Naive B cell (primary cell): ENCODE results near the gene ZNF467. TPM values are rescaled to one million over a fixed set of nuclear protein-coding genes. Genes with fewer than 3 reads are reported as not detected.
A peak's percentile ranks its signal among the peaks of the same experiment; 100 is the strongest.

Experiments
- ATAC-seq, 2 donors: fragments of 150-1000 bp; cut with Tn5 transposase; 2 replicates each; pipeline ENCODE4 v1.10.0; 2021; ENCODE audit warnings: low read depth in 2 of 2, mild to moderate bottlenecking in 2 of 2, moderate library complexity in 2 of 2
- DNase-seq: peaks from one replicate; pipeline ENCODE4 v3.0.0; 2022
- H3K27ac Mint-ChIP-seq, 6 donors: one replicate each; pipeline ENCODE4 v1.8.0; 2020 to 2022; ENCODE audit warnings: mild to moderate bottlenecking in 6 of 6, mixed read lengths in 6 of 6, moderate library complexity in 5 of 6, inconsistent platforms in 2 of 6
- H3K27me3 Mint-ChIP-seq, 3 donors: one replicate each; pipeline ENCODE4 v1.8.0; 2021 to 2022; ENCODE audit warnings: mixed read lengths in 3 of 3, mild to moderate bottlenecking in 1 of 3
- H3K36me3 Mint-ChIP-seq, 2 donors: one replicate each; pipeline ENCODE4 v1.8.0; 2020 to 2022; ENCODE audit warnings: mixed read lengths in 2 of 2, inconsistent platforms in 1 of 2, mild to moderate bottlenecking in 1 of 2
- H3K4me1 Mint-ChIP-seq, 3 donors: one replicate each; pipeline ENCODE4 v1.8.0; 2020 to 2022; ENCODE audit warnings: mixed read lengths in 3 of 3, inconsistent platforms in 1 of 3, mild to moderate bottlenecking in 1 of 3, moderate library complexity in 1 of 3
- H3K4me3 Mint-ChIP-seq, 8 donors: one replicate each; pipeline ENCODE4 v1.8.0; 2020 to 2022; ENCODE audit warnings: mild to moderate bottlenecking in 8 of 8, mixed read lengths in 8 of 8, moderate library complexity in 8 of 8, inconsistent platforms in 2 of 8
- H3K9me3 Mint-ChIP-seq, 7 donors: one replicate each; pipeline ENCODE4 v1.8.0; 2020 to 2022; ENCODE audit warnings: mixed read lengths in 7 of 7, mild to moderate bottlenecking in 5 of 7, inconsistent platforms in 2 of 7, moderate library complexity in 1 of 7
- polyA plus RNA-seq, 6 donors: library from polyadenylated mRNA; unstranded; fragments of 300-500 nt; fragmentation: Illumina TruSeq; gene quantifications; one replicate each; pipeline ENCODE4 v1.2.3, GENCODE V29; 2021; ENCODE audit warnings: low read depth in 6 of 6

The ZNF467 gene
- polyA plus RNA-seq, 6 donors from 2014 or later, result 0.15 to 1.2 (median 0.46) TPM; not detected in 2

DNA sequence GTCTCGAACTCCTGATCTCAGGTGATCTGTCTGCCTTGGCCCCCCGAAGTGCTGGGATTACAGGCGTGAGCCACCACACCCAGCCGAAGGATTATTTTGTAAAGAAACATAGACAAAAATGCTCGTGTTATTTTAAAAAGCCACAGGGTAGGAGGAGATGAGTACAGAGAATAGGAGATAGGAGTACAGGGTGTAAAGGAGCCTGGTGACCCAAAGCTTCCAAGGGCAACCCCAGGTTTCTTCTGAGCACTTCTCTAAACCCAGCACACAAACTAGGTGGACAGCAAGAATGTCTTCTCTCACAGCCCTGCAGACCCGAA is 54.7 kb downstream of the ZNF467 start:
- peaks cover 16 to 26% (median 23%) of the 10 kb centered on the region in 3 donors for H3K4me1 Mint-ChIP-seq
- H3K27me3 Mint-ChIP-seq, result no peaks in the 10 kb centered on the region
- DNase-seq (no peak), ATAC-seq (no peak)
- H3K9me3 Mint-ChIP-seq, result no peaks in the 10 kb centered on the region
- peak overlapping the region in 2 of 8 donors; percentile 30 to 71 for H3K4me3 Mint-ChIP-seq
- H3K27ac Mint-ChIP-seq, result peak overlapping the region in 1 of 6 donors; percentile 33
- peaks cover 0 to 9% of the 10 kb centered on the region in 2 donors for H3K36me3 Mint-ChIP-seq

GRCh38 chr7:149717481-149717880 is 55.9 kb downstream of the ZNF467 start:
- no peak for ATAC-seq
- H3K4me1 Mint-ChIP-seq, result peaks cover 16 to 26% (median 23%) of the 10 kb centered on the region in 3 donors

DNA sequence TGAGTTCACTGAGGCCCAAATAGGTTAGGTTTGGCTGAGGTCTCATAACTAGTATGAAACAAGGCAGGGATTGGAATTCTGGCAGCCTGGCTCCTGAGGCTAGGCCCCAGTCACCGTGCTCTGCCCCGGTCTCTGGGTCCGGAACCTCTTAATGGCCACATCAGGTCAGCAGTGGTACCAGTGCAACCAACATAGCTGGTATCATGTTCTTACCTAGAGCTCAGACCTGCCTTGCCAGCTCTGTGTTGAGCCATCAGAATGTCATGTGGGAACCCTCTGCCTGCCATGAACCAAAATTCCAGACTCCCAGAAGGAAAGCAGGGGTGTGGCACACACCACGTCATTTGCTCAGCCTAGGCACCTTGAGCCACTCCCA is 56.5 kb downstream of the ZNF467 start:
- Mint-ChIP-seq H3K27me3 (no peaks in the 10 kb centered on the region), H3K36me3 (peaks cover 0 to 9% of the 10 kb centered on the region in 2 donors), H3K9me3 (peaks cover 0 to 2% (median under 1%) of the 10 kb centered on the region in 7 donors), H3K4me1 (peaks cover 16 to 26% (median 23%) of the 10 kb centered on the region in 3 donors), H3K27ac (peak overlapping the region in 1 of 6 donors; percentile 83), H3K4me3 (peak overlapping the region in 4 of 8 donors; percentile 36 to 93 (median 70))
- ATAC-seq (no peak), DNase-seq (no peak)

More at GRCh38 chr7:149717481-149717880, 55.9 kb downstream of the ZNF467 start:
- no peaks in the 10 kb centered on the region for H3K9me3 Mint-ChIP-seq
- no peaks in the 10 kb centered on the region for H3K27me3 Mint-ChIP-seq
- H3K27ac Mint-ChIP-seq, result no peak overlapping the region
- H3K36me3 Mint-ChIP-seq, result peaks cover 0 to 9% of the 10 kb centered on the region in 2 donors
- H3K4me3 Mint-ChIP-seq, result peak overlapping the region in 1 of 8 donors; percentile 62
- DNase-seq, result no peak

DNA sequence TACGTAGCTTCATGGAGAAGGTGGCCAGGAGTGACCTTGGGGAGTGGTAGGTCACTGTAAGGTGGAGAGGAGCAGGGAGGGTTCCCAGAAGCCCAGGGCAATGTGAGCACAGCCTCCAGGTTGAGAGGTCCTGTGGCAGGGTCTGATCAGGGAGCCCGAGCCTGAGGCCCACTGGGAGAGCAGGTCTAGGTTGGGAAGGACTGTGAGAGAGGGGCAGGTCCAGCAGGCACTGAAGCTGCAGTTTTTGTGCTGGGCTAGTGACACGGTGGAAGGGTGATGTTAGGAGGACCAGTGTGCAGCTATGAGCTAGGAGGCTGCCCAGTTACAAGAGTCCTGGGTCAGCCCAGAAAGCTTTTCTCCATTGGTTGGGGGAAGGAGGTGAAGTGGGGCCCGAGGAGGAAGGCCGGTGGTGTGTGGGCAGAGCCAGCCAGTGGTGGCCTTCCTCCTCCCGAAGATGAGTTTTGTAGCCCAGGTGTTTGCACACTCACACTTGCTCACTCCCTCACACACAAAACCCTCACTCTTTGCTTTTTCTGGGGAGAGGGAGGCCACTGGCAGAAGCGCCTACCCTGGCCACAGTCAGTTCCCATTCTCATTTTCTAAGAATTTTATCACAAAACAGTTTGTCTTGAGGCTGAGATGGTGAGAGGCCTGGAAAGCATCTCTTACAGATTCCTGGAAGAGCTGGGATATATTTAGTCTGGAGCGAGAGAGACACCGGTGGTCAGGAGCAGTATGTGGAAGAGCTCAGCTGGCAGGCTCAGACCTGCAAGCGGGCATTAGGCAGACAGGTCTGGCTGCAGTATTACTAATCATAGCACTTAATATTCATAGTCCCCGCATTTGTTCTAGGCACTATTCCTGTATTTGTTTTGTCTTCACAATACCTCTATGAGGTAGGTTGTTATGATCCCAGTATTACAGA is 57.1 kb downstream of the ZNF467 start:
- no peak for DNase-seq

GRCh38 chr7:149715476-149715875 is 57.9 kb downstream of the ZNF467 start:
- no peak for DNase-seq
- H3K27ac Mint-ChIP-seq, result peak overlapping the region; percentile 28 to 95 (median 88)
- no peak for ATAC-seq
- peak overlapping the region; percentile 73 to 96 (median 88) for H3K4me3 Mint-ChIP-seq
- H3K36me3 Mint-ChIP-seq, result peaks cover 0 to 14% of the 10 kb centered on the region in 2 donors
- H3K4me1 Mint-ChIP-seq, result peaks cover 16 to 26% (median 20%) of the 10 kb centered on the region in 3 donors
- peaks cover 7 to 17% (median 15%) of the 10 kb centered on the region in 7 donors for H3K9me3 Mint-ChIP-seq
- no peaks in the 10 kb centered on the region for H3K27me3 Mint-ChIP-seq

More for the DNA sequence above, 57.1 kb downstream of the ZNF467 start:
- Mint-ChIP-seq H3K4me3 (peak overlapping the region in 7 of 8 donors; percentile 11 to 96 (median 85)), H3K27ac (peak overlapping the region; percentile 26 to 92 (median 84)), H3K9me3 (peaks cover 2 to 9% (median 7%) of the 10 kb centered on the region in 7 donors), H3K27me3 (no peaks in the 10 kb centered on the region), H3K36me3 (peaks cover 0 to 11% of the 10 kb centered on the region in 2 donors), H3K4me1 (peaks cover 16 to 26% (median 23%) of the 10 kb centered on the region in 3 donors)
- no peak for ATAC-seq

- Mint-ChIP-seq H3K4me3 (peak overlapping the region; percentile 73 to 96 (median 88)), H3K27ac (peak overlapping the region; percentile 28 to 95 (median 88)), H3K27me3 (no peaks in the 10 kb centered on the region), H3K36me3 (peaks cover 0 to 9% of the 10 kb centered on the region in 2 donors), H3K4me1 (peaks cover 16 to 26% (median 16%) of the 10 kb centered on the region in 3 donors), H3K9me3 (peaks cover 7 to 20% (median 17%) of the 10 kb centered on the region in 7 donors)
- ATAC-seq (peak; percentile 38 to 43), DNase-seq (no peak)
Observed at GRCh38 chr7:149714910-149715471, 58.4 kb downstream of the ZNF467 start.

Other genes starting within 250 kb of the ZNF467 start
- 1 to 10 TPM; 2.7 to 8.6 (median 4.6) TPM for gene ZNF862, start 64.8 kb upstream of the ZNF467 start, polyA plus RNA-seq
- 10 to 100 TPM; 30.3 to 58.2 (median 44.3) TPM for gene ATP6V0E2, start 100.4 kb upstream of the ZNF467 start, polyA plus RNA-seq